Epithelial cell of prostate (primary cell): ENCODE data around the gene EGFLAM.

Experiments
- DNase-seq: peaks from one replicate; pipeline ENCODE4 v3.0.0-alpha.2; 2011; ENCODE audit warnings: low read depth, low spot score
- H3K27ac ChIP-seq: fragments of 450-650 bp; 2 replicates; pipeline ENCODE4 v1.5.1; 2017; ENCODE audit warnings: mild to moderate bottlenecking

The EGFLAM gene

GRCh38 chr5:38463634-38464521, 205.5 kb downstream of the EGFLAM start:
- DNase-seq = peak; percentile 48
- H3K27ac ChIP-seq = no peak overlapping the region

DNA sequence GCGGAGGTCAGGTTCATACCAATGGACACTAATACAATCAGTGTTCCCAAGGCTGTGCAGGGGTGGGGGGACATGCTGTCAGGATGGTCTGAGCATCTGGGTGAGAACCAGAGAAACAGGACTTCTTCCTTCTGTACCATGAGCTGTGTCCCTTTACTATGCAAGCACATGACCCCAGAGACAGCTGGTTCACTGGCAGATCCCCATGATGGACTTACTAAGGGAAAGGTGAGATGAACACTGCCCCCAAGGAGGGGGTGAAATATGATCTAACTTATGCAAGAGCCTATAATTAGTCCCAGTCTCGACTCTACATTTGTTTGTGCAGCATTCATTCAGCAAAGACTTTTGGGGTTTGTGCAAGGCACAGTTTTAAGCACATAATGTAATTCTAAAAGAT, 206.7 kb downstream of the EGFLAM start:
- DNase-seq = no peak

GRCh38 chr5:38465702-38466423, 207.5 kb downstream of the EGFLAM start:
- DNase-seq = no peak
- H3K27ac ChIP-seq = peak overlapping the region; percentile 16

More for the DNA sequence above, 206.7 kb downstream of the EGFLAM start:
- no peak overlapping the region for H3K27ac ChIP-seq

DNA sequence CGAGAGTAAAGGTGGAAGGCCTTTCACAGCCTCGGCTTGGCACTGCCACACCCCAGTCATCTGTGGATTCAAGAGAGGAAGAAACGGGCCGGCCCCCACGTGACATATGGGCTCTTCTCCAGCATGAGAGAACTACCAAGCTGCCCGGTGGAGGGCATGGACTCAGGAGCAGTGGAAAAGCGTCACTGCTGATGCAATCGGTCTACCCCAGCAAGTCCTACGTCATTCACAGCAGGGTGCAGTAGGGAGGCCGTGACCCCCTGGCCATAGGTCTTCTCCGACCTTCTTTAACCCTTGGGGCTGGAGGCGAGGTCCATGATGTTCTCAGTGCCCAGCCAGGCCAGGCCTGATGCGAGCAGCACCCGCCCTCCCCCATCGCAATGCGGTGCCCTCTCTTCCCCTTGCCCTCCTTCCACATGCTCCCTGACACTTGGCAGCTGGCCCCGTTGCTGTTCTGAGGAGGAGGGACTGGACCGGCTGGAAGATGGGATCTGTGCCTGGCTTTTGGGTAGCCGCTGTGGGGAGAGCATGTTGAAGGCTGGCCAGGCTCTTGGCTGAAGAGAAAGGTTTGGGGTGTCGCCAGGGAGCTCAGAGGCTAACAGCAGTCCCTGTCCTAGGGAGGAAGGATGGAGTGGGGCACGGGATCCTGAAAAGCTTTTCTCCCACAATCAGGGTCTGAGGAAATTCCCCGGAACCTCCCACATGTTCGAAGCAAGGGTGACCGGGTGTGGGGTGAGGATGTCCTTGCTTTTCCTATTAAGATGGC, 208.2 kb downstream of the EGFLAM start:
- H3K27ac ChIP-seq = peak overlapping the region; percentile 16
- no peak for DNase-seq

DNA sequence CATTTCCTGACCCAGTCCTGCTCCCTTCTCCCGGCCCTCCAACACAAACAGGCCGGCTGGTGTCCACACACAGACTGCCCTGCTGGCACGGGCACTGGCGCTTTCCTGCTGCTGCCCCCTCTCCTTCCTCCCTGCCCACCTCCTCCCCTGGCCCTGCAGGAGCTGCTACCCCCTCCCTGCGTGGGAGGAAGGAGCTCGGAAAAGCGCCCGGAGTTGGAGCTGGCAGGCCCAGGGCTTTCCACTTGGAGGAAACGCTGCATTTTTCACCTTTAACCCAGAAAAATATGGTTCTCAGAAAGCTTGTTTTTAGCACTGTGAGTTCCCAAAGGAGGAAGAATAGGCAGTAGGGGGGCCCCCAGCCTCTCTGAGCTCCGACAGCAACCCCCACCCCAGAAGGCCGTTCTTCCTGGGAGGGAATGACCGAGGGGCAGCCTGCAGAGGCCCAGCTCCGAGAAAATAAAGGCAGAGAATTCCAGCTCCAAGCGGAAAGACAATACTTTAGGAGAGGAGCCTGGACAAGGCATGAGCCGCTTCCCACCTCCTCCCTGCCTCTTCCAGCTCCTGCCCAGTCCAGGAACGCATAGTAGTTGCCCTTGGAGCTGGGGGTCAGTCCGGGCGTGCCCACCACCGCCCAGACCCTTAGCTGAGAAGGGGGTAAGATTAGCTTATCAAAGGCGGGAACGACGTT, 209.1 kb downstream of the EGFLAM start:
- no peak for DNase-seq
- no peak overlapping the region for H3K27ac ChIP-seq

GRCh38 chr5:38468202-38468673, 209.9 kb downstream of the EGFLAM start:
- H3K27ac ChIP-seq = no peak overlapping the region
- DNase-seq = peak; percentile 65

- no peak overlapping the region for H3K27ac ChIP-seq
These were observed 210.8 kb downstream of the EGFLAM start for GRCh38 chr5:38468978-38469706.

DNA sequence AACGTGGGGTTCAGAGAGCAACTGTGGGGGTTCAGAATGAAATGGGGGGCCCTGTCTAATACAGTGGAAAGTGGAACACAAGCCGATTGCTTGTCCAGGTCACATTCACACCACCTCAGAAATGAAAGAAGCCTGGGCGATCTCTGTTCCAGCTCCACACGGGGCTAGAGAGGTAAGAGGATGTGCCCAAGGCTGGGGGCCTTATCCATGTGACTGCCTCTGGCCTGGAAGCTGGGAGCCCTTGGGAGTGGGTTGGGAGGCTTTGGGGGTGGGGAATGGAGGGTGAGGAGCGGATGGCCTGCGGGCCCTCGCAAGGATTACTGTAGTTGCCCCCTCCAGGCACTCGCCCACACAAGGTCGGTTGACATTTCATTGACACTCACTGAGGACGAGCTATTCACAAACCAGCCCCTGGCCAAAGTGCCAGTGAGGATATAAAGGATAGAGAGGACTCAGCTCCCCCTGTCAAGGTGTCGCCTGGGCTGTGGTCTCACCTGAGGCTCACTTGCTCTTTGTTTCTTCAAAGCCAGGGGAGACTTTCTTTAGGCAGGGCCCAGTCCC, 211.4 kb downstream of the EGFLAM start:
- no peak overlapping the region for H3K27ac ChIP-seq
- no peak for DNase-seq

More at GRCh38 chr5:38468978-38469706, 210.8 kb downstream of the EGFLAM start:
- DNase-seq = no peak

GRCh38 chr5:38471709-38472108, 213.3 kb downstream of the EGFLAM start:
- no peak for DNase-seq
- no peak overlapping the region for H3K27ac ChIP-seq

GRCh38 chr5:38472541-38472940, 214.2 kb downstream of the EGFLAM start:
- no peak overlapping the region for H3K27ac ChIP-seq
- no peak for DNase-seq

DNA sequence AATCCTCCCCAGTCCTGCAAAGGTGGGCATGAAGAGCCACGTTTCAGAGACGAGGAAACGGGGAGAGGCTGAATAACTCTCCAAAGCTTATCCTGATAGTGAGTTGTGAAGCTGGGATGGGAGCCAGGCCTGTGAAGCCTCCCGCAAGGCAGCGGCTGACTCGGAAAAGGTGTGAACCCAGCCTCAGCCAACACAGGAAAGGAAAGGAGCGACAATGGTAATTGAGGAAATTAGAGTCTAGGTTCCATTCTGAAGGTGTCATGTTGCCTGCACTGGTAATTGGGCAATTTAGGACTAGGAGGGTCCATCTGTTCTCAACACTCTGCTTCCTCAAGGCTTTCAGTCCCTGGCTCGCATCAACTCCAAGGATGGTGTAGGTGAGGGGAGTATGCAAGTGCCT, 214.6 kb downstream of the EGFLAM start:
- no peak overlapping the region for H3K27ac ChIP-seq
- no peak for DNase-seq

- H3K27ac ChIP-seq = no peak overlapping the region
- DNase-seq = no peak
These were observed 219.8 kb downstream of the EGFLAM start for GRCh38 chr5:38478166-38478565.

- no peak overlapping the region for H3K27ac ChIP-seq
- DNase-seq = no peak
These were observed 220.5 kb downstream of the EGFLAM start for GRCh38 chr5:38478878-38479277.

GRCh38 chr5:38479315-38479904, 221.1 kb downstream of the EGFLAM start:
- H3K27ac ChIP-seq = no peak overlapping the region

GRCh38 chr5:38483805-38484398, 225.5 kb downstream of the EGFLAM start:
- no peak for DNase-seq
- no peak overlapping the region for H3K27ac ChIP-seq

More at GRCh38 chr5:38479315-38479904, 221.1 kb downstream of the EGFLAM start:
- DNase-seq = no peak

- no peak overlapping the region for H3K27ac ChIP-seq
- DNase-seq = no peak
These were observed 235.8 kb downstream of the EGFLAM start for GRCh38 chr5:38494175-38494574.

DNA sequence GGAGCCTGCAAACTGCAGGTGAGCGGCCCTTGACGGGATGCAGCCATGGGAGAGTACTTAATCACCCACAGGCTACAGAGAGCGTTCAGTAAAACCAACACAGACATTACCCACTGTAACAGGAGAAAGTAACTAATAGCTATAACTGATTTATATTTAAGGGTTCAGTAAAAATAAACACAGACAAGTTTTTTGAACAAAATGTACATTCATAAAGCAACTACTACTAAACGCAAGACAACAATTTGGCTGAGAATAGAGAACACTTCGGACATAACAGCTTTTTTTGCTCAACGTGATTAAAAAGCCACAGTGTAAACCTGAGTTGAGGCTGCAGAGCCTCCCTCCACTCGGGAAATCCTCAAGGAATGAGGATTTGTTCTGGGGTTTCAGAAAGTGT, 236.4 kb downstream of the EGFLAM start:
- H3K27ac ChIP-seq = no peak overlapping the region
- DNase-seq = no peak

GRCh38 chr5:38497946-38498345, 239.6 kb downstream of the EGFLAM start:
- DNase-seq = no peak
- no peak overlapping the region for H3K27ac ChIP-seq
